ENCODE measurements around the gene B3GALNT2.

GRCh38 chr1:235486321-235486720 is 17.9 kb downstream of the B3GALNT2 start:
- TF ChIP-seq CTCF (IDR thresholded peaks at IDR 0.05) (no peak), POLR2A (IDR thresholded peaks at IDR 0.05) (no peak)
